NOMO-1 treated with DMSO at 0.1 percent for 48 hours (cell line): ENCODE results near the gene DOCK7.
A peak's percentile ranks its signal among the peaks of the same experiment; 100 is the strongest.
"Not testable (repeated sequence)": the region's sequence is repeated elsewhere in the genome, so short reads cannot be mapped to it uniquely, and the experiment has no call there.

Experiments
- DNase-seq: peaks from one replicate; lab custom pipeline; 2025; ENCODE audit not compliant: unreplicated experiment; lab: John Stamatoyannopoulos, UW

The DOCK7 gene, protein sequence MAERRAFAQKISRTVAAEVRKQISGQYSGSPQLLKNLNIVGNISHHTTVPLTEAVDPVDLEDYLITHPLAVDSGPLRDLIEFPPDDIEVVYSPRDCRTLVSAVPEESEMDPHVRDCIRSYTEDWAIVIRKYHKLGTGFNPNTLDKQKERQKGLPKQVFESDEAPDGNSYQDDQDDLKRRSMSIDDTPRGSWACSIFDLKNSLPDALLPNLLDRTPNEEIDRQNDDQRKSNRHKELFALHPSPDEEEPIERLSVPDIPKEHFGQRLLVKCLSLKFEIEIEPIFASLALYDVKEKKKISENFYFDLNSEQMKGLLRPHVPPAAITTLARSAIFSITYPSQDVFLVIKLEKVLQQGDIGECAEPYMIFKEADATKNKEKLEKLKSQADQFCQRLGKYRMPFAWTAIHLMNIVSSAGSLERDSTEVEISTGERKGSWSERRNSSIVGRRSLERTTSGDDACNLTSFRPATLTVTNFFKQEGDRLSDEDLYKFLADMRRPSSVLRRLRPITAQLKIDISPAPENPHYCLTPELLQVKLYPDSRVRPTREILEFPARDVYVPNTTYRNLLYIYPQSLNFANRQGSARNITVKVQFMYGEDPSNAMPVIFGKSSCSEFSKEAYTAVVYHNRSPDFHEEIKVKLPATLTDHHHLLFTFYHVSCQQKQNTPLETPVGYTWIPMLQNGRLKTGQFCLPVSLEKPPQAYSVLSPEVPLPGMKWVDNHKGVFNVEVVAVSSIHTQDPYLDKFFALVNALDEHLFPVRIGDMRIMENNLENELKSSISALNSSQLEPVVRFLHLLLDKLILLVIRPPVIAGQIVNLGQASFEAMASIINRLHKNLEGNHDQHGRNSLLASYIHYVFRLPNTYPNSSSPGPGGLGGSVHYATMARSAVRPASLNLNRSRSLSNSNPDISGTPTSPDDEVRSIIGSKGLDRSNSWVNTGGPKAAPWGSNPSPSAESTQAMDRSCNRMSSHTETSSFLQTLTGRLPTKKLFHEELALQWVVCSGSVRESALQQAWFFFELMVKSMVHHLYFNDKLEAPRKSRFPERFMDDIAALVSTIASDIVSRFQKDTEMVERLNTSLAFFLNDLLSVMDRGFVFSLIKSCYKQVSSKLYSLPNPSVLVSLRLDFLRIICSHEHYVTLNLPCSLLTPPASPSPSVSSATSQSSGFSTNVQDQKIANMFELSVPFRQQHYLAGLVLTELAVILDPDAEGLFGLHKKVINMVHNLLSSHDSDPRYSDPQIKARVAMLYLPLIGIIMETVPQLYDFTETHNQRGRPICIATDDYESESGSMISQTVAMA (N-terminal part only)

DNA sequence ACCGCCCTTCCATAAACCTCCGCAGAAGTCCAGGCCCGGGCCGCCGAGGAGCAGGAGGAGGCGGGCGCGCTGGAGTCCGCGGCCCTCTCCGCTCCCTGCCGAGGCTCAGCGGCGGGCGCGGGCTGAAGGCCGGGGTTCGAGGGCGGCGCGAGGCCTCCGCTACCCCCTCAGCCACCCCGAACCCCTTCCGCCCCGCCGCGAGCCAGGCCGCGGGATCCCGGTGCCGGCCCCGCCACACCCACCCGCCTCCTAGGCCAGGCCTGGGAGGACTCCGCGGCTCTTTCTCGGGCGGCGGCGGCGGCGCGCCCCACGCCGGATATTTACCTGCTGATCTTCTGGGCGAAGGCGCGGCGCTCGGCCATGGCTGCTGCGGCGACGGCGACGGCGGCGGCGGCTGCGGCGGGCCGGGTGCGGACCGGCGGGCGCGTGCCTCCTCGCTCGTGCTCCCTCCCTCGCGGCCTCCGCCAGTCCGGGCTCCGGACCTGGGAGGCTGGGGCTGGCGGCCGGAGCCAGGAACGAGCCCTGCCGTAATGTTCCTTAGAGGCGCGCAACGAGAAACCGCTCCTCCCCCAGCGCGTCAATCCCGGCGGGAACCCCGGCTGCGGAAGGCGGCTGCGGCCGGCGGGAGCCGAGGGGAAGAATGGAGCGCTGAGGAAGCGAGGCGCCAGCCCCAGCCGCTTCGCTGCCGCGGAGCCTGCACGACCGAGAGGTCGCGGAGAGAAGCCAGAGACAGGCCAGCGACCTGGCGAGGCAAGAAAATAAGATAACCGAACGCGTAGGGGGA lies at the start of gene DOCK7:
Gene DOCK7 (minus strand): TSS at position 484 of the 784 bp plus-strand sequence. CDS start 122 bp downstream, at position 362.
- peak; percentile 48 for DNase-seq

DNA sequence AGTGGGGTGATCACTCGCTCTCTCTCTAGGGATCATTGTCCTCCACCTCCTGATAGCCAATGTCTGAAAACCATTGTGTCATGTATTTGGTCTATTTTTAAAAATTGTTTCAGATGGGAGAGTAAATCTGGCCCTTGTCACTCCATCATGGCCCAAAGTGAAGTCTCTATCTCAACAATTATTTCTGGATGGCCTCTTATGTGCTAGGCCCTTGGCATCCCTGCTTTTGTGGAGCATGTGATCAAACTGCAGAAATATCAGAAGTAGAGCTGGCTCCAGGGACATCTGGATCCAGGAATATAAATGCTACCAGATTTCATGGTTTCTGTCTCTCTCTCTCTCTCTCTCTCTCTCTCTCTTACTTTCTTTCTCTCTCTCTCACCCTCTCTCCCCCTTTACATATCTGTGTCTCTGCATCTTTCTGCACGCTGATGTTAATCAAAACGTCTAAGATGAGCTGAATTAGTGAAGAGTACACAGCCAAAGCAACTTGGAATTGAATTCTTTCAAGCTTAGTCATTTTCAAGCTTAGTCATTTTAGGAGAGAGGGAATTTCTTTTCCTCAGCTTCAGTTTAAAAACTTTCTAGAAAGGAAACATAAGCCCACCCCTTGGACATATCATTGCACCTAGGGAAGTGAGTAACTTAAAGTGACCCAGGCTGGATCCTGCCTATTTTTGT lies 47.4 kb upstream of the DOCK7 start:
- DNase-seq, result no peak

DNA sequence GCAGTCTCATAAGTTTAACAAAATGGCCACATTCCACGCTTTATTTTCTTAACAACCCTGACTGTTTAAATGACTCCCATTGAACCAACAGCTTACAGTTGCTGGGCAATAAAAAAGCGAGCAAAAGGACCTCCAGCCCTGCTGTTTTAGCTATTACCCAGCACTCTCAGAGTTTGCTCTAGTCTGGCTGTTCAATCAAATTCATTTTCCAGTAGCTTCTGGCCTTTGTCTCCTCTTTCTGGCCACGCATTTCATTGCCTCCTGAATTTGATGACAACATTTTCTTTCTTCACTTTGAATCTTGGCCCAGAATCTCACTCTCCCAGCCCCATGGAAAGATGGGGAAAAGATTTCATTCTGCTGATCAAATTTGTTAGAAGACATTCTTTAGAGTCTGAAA lies 44.1 kb upstream of the DOCK7 start:
- no peak for DNase-seq

DNA sequence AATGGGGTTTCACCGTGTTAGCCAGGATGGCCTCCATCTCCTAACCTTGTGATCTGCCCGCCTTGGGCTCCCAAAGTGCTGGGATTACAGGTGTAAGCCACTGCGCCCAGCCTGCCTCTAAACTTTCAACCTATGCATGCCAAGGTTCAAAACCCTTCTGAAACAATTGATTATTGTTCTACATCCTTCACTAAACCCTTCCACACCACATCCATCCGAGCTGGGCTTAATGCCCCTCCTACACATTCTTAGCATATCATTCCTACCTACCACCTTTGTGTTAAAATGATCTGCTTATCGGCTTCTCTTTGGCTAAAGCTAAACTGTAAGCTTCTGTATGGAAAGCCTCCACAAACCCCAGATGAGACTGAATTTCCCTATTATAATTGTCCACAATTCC lies 40.8 kb upstream of the DOCK7 start:
- DNase-seq, result no peak

DNA sequence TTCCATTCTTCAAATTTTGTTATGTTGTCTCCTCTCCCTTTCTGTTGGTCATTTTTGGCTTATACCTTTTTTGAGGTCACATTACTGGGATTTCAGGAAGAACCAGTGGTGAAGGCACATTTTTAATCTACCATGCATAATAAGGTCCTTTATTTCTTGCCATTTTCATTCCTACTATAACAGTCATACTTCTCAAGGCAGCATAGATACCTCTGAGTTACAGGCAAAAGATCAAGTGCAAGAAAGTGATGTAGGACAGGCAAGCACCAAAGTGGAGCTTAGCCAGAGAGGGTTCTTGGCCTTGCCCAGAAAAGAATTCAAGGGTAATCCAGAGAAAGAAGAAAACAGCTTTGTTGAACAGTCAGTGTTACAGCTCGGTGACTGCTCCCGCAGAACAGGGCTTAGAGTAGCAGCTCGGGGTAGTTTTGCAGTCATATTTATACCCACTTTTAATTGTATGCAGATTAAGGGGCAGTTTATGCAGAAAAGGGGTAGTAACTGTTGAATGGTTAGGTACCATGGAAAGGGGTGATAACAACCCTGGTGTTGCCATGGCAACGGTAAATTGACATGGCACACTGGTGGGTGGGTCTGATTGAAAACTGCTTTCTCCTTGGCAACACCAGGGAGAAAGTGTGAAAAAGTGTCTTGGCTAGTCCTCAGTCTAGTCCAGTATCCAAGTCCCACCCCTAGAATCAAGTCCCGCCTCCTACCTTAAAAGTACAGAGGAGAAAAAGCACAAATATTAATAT lies 39.6 kb upstream of the DOCK7 start:
- DNase-seq, result no peak

DNA sequence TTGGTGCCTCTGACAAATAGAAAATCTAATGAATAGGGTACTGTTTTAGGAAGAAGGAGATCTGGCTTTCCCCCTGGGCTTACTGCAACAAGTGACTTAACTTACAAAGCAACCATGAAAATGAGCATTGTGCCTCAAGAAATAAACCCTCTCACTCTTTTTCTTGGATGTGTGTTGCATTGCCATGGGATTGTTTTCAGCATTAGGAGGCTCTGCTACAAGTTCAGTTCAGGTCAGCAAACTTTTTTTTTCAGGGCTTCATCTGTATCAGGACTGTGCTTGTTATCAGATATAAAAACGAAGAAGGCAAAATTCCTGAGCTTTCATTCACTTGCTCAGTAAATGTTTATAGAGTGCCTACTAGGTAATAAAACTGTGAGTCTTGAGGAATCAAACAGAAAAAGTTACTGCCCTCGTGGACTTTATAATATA lies 37.8 kb upstream of the DOCK7 start:
- no peak for DNase-seq

DNA sequence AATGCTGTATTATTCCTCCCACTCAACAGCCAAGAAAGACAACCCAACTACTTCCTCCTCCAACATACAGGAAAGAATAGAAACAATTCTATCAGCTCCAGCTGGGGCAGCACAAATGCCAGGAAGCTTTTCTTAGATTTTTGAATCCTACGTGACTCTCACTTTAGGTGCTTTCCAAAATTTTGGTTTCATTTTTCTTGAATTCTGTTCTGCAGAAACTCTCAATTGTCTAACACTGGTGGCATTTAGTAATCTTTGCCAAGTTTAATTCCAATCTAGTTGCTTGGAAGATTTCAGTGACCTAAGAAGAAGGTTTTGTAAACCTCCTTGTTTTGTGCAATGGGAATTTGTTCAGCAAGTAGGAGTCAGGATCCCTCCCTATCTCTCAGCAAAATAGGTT lies 37.1 kb upstream of the DOCK7 start:
- no peak for DNase-seq

DNA sequence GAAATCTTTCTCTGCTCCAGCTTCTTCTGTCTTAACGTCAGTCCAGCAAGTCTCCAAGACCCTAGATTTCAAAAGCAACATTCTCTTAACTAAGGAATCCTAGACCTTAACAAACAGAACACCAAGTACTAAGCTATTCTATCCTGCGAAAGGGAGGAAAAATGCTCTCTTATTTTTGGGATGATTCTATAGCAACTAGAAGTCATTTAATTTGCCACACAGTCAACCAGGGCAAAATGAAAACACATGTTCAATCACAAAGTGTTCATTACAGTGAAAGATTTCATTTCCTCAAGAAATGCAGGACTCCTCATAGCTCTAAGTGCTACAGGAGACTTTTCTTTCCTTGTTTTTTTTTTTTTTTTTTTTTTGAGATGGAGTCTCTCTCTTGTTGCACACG lies 36.2 kb upstream of the DOCK7 start:
- DNase-seq, result no peak

DNA sequence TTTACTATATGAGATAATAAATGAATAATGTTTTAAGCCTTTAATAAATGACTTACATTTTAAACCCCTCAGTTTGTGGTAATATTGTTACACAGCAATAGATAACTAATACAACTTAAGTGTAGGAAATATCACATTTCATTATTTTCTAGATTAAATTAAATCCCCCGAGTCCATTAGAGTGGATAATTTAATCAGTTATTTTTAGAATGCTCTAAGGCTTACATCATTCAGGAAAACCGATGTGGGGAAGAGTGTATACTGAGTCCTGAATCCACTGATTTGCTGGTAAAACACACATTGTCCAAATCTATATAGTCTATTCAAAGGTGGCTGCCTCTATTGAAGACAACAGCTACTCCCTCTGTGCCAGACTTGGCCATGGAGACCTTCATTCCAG lies 35.7 kb upstream of the DOCK7 start:
- DNase-seq, result no peak

DNA sequence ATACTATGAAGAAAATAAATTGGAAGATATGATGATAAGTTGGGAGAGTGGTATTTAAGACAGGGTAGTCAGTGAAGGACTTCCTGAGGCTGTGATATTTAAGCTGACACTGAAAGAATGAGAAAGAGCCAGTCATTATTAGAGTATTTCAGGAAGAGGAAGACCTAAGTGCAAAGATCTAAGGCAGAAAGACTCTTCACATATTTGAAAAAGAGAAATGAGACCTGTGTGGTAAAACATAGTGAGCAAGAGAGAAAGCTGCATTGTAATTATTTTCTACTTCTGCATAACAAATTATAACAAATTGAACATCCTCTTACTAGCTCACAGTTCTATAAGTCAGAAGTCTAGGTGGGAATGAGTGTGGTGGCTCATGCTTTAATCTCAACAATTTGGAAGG lies 34.6 kb upstream of the DOCK7 start:
- peak; percentile 89 for DNase-seq

DNA sequence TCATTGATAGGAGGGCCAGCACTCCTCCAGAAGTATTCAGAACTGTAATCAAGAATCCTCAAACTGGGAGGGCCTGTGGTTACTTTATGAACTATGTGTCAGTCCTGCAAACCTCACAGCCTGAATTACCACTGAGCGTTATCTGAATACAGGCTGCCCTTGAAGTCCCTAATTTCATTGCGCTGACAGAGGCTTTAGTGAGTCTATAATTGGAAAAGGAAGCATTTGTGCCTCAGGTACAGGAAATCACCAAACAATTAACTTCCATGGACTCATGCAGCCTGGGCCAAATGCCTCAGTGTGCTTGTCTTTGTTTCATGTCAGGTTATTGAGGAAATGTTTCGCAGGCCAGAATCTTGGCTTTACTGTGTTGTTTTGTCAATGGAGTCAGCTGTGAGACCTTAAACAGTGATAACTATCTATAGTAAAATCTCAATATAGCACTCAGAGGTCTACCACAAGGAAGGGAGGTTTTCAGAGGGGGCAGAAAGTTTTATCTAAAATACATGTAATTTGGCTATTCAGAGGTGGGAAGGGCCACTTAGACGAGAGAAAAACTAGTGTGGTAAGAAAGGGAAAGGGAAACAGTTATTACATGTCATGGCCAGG lies 32.9 kb upstream of the DOCK7 start:
- no peak for DNase-seq

DNA sequence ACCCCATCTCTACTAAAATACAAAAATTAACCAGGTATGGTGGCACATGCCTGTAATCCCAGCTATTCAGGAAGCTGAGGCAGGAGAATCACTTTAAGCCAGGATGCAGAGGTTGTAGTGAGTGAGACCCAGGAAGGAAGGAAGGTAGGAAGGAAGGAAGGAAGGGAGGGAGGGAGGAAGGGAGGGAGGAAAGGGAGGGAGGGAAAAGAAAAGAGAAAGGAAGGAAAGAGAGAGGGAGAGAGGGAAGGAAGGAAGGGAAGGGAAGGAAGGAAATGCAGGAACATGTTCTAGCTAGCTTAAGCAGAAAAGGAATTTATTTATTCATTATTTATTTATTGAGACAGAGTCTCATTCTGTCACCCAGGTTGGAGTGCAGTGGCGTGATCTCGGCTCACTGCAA lies 30.2 kb upstream of the DOCK7 start:
- not testable (repeated sequence) for DNase-seq

DNA sequence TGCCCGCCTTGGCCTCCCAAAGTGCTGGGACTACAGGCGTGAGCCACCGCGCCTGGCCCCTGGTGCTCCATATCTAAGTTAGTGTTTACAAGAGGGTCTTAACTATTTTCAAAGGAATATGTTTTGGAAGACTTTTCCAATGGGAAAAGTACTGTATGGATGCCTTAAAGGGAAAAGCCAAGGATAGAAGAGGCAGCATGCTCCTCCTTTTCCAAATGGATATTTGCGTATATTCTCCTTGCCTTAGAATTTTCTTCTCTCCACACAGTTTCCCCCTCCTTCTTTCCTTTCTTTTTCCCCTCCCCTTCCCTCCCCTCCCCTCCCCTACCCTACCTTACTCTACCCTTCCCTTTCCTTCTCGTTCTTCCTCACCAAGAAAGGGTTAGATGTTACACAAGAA lies 29.3 kb upstream of the DOCK7 start:
- DNase-seq, result no peak

DNA sequence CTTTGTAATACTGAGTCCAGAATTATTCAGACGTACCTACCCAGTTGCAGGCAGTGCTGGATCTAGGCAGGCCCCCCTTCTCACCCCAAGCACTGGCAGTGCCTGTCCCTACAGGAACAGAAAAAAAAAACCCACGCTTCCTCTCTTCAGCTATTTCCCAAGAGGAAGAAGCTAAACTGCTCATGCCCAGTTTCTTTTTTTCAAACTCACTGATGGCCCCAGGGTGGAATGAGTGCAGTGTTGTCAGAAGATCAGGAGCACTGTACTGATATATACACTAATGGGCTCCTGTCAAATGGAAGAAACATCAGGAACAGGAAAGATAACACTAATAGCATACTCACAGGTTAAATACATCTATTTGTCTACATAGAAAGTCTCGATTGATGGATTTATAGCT lies 28.2 kb upstream of the DOCK7 start:
- DNase-seq, result peak; percentile 47

DNA sequence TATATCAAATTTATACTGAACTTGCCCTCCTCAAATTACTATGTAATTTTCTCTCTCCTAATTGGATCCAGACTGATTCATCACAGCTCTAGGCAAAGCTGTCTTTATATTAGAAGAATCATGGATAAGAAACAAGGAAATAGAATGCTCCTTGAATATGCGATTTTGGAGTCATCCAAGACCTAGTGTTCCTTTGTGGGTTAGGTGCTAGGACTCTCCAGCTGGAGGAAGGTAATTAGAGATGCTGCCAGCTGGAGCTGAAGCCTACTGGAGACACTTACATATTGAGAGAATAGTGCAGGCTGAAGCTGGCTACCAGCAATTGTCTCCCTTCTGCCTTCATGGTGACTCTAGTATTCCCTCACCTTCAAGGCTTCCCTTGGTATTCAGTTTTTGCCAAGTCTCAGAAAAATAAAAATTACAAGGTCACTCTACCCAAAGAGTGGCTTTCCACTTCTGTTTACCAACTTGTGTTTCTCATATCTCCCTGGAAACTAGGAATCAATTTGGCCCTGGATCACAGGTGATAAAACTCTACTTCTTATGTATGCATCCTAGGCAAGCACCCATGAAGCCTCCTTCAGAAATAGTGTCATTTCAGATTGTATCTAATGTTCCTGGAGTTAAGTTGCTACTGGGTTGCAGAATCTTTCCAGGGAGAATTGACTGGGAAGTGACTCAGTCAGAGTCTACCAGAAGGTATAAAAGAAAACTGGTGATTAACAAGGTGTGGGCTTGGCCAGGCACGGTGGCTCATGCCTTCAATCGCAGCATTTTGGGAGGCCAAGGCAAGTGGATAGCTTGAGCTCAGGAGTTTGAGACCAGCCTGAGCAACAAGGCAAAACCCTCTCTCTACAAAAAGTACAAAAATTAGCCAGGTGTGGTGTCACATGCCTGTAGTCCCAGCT lies 24.4 kb upstream of the DOCK7 start:
- DNase-seq, result no peak

DNA sequence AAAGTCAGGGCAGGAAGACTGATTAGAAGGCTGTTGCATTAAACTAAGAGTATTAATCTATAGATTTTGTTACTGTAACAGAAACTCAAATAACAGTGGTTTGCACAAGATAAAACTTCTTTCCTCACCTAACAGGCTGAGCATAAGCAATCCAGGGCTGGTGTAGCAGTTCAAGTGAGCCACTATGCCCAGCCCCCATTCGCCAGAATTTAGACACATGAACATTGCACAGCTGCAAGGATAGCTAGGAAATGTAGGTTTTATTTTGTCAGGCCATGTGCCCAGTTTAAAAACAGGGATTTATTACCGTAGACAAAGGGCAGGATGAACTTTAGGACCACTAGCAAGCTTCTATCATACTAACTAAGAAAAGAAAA lies 19.5 kb upstream of the DOCK7 start:
- no peak for DNase-seq

DNA sequence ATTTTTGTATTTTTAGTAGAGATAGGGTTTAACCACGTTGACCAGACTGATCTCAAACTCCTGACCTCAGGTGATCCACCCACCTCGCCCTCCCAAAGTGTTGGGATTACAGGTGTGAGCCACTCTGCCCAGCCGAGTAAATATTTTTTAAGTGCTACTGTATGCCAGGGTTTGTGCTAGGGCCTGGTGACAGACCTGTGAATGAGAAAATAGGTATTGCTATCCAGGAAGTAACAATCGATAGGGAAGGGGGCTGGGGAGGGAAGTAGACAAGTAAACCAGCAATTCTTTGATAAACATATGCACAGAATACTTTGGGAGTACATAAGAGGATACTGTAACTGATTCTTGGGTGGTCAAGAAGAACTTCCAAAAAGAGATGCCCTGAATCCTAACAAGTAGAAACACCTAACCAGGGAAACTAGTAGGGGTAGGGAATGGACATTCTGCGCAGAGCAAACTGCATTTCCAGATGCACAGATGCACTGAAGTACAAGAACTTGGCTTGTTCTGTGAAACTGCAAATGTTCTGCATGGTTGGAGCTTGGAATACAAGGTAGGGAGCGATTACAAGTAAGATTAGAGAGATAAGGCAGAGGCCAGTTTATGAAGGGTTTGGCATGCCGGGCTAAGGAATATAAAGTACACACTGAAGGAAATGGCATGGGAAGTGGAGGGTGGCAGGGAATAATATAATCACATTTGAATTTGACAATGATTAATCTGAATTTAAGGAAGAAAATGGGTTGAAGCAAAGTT lies 19.0 kb upstream of the DOCK7 start:
- DNase-seq, result no peak
